Measurements from ENCODE around the gene LTBP3. TPM values are rescaled to one million over a fixed set of nuclear protein-coding genes. Genes with fewer than 3 reads are reported as not detected.

LTBP3 gene
- total and polyA plus RNA-seq, 2 of the 13 experiments (the other 11 are each of a cell fraction or from before 2014, with no cell fraction given): 12.2 to 68.1 TPM

DNA sequence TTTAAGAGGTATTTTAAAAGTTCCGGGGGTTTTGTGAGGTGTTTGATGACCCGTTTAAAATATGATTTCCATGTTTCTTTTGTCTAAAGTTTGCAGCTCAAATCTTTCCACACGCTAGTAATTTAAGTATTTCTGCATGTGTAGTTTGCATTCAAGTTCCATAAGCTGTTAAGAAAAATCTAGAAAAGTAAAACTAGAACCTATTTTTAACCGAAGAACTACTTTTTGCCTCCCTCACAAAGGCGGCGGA lies 59.5 kb downstream of the LTBP3 start (continued):
- no peak; the same call in 1 of the 2 replicates for TF ChIP-seq NFRKB (IDR thresholded peaks at IDR 0.05)
- TF ChIP-seq HOXA7 (CRISPR knock-in tag; IDR thresholded peaks at IDR 0.05): no peak
- TF ChIP-seq POLR2G (IDR thresholded peaks at IDR 0.05; ENCODE audit: low read depth, low read length): no peak
- TF ChIP-seq XBP1 (CRISPR knock-in tag; IDR thresholded peaks at IDR 0.05): no peak
- TF ChIP-seq FOXJ3 (CRISPR knock-in tag; IDR thresholded peaks at IDR 0.05; ENCODE audit: borderline replicate concordance): peak; percentile 61
- 0 out of 2 replicates have a peak, but pooled peaks have one; percentile 36 for TF ChIP-seq HNF4A (CRISPR knock-in tag; IDR thresholded peaks at IDR 0.05)
- peak; percentile 59; the same call in 1 of the 2 replicates for TF ChIP-seq ZNF749 (CRISPR knock-in tag; IDR thresholded peaks at IDR 0.05; ENCODE audit: borderline replicate concordance)
- no peak for TF ChIP-seq HOXA3 (CRISPR knock-in tag; IDR thresholded peaks at IDR 0.05)
- TF ChIP-seq ZNF781 (CRISPR knock-in tag; IDR thresholded peaks at IDR 0.05; ENCODE audit: borderline replicate concordance, not compliant biosample characterization): no peak
- TF ChIP-seq, protein P1, sequence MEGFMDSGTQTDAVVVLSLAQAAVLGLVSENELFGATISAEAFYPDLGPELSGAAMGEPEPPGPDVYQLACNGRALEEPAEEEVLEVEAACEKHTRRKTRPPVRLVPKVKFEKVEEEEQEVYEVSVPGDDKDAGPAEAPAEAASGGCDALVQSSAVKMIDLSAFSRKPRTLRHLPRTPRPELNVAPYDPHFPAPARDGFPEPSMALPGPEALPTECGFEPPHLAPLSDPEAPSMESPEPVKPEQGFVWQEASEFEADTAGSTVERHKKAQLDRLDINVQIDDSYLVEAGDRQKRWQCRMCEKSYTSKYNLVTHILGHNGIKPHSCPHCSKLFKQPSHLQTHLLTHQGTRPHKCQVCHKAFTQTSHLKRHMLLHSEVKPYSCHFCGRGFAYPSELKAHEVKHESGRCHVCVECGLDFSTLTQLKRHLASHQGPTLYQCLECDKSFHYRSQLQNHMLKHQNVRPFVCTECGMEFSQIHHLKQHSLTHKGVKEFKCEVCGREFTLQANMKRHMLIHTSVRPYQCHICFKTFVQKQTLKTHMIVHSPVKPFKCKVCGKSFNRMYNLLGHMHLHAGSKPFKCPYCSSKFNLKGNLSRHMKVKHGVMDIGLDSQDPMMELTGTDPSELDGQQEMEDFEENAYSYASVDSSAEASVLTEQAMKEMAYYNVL (CRISPR knock-in tag; IDR thresholded peaks at IDR 0.05; ENCODE audit: borderline replicate concordance): 0 out of 2 replicates have a peak, but pooled peaks have one; percentile 10
- no peak for TF ChIP-seq CCAR2 (optimal IDR thresholded peaks at IDR 0.05; ENCODE audit: low read depth, low read length)
- no peak for TF ChIP-seq DNMT1 (CRISPR knock-in tag; IDR thresholded peaks at IDR 0.05)
- TF ChIP-seq ATF7 (IDR thresholded peaks at IDR 0.05): 0 out of 2 replicates have a peak, but pooled peaks have one; percentile 14
- no peak for TF ChIP-seq ATF7 (CRISPR knock-in tag; IDR thresholded peaks at IDR 0.05)
- TF ChIP-seq, protein P2, sequence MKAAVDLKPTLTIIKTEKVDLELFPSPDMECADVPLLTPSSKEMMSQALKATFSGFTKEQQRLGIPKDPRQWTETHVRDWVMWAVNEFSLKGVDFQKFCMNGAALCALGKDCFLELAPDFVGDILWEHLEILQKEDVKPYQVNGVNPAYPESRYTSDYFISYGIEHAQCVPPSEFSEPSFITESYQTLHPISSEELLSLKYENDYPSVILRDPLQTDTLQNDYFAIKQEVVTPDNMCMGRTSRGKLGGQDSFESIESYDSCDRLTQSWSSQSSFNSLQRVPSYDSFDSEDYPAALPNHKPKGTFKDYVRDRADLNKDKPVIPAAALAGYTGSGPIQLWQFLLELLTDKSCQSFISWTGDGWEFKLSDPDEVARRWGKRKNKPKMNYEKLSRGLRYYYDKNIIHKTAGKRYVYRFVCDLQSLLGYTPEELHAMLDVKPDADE (CRISPR knock-in tag; IDR thresholded peaks at IDR 0.05): no peak
- TF ChIP-seq, protein P3, sequence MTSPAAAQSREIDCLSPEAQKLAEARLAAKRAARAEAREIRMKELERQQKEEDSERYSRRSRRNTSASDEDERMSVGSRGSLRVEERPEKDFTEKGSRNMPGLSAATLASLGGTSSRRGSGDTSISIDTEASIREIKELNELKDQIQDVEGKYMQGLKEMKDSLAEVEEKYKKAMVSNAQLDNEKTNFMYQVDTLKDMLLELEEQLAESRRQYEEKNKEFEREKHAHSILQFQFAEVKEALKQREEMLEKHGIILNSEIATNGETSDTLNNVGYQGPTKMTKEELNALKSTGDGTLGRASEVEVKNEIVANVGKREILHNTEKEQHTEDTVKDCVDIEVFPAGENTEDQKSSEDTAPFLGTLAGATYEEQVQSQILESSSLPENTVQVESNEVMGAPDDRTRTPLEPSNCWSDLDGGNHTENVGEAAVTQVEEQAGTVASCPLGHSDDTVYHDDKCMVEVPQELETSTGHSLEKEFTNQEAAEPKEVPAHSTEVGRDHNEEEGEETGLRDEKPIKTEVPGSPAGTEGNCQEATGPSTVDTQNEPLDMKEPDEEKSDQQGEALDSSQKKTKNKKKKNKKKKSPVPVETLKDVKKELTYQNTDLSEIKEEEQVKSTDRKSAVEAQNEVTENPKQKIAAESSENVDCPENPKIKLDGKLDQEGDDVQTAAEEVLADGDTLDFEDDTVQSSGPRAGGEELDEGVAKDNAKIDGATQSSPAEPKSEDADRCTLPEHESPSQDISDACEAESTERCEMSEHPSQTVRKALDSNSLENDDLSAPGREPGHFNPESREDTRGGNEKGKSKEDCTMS (CRISPR knock-in tag; conservative IDR thresholded peaks at IDR 0.05): no peak
- TF ChIP-seq, protein P4, sequence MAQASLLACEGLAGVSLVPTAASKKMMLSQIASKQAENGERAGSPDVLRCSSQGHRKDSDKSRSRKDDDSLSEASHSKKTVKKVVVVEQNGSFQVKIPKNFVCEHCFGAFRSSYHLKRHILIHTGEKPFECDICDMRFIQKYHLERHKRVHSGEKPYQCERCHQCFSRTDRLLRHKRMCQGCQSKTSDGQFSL (CRISPR knock-in tag; IDR thresholded peaks at IDR 0.05): peak; percentile 22
- no peak for TF ChIP-seq FOSL2 (CRISPR knock-in tag; IDR thresholded peaks at IDR 0.05)
- TF ChIP-seq ZNF766 (CRISPR knock-in tag; IDR thresholded peaks at IDR 0.05; ENCODE audit: borderline replicate concordance): 0 out of 2 replicates have a peak, but pooled peaks have one; percentile 24
- TF ChIP-seq AHR (CRISPR knock-in tag; IDR thresholded peaks at IDR 0.05): no peak
- TF ChIP-seq ARID2 (CRISPR knock-in tag; IDR thresholded peaks at IDR 0.05; ENCODE audit: borderline replicate concordance): no peak
- 0 out of 2 replicates have a peak, but pooled peaks have one; percentile 64 for TF ChIP-seq CREB1 (IDR thresholded peaks at IDR 0.05)
- no peak; the same call in 1 of the 2 replicates for TF ChIP-seq CREB1 (CRISPR knock-in tag; IDR thresholded peaks at IDR 0.05)
- TF ChIP-seq, protein P5, sequence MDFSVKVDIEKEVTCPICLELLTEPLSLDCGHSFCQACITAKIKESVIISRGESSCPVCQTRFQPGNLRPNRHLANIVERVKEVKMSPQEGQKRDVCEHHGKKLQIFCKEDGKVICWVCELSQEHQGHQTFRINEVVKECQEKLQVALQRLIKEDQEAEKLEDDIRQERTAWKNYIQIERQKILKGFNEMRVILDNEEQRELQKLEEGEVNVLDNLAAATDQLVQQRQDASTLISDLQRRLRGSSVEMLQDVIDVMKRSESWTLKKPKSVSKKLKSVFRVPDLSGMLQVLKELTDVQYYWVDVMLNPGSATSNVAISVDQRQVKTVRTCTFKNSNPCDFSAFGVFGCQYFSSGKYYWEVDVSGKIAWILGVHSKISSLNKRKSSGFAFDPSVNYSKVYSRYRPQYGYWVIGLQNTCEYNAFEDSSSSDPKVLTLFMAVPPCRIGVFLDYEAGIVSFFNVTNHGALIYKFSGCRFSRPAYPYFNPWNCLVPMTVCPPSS (IDR thresholded peaks at IDR 0.05): no peak
